ENCODE data around the gene NEU3. TPM values are rescaled to one million over a fixed set of nuclear protein-coding genes. Genes with fewer than 3 reads are reported as not detected.

The NEU3 gene
- polyA plus RNA-seq, 3 donors: 2.3 to 25.1 (median 3.9) TPM

DNA sequence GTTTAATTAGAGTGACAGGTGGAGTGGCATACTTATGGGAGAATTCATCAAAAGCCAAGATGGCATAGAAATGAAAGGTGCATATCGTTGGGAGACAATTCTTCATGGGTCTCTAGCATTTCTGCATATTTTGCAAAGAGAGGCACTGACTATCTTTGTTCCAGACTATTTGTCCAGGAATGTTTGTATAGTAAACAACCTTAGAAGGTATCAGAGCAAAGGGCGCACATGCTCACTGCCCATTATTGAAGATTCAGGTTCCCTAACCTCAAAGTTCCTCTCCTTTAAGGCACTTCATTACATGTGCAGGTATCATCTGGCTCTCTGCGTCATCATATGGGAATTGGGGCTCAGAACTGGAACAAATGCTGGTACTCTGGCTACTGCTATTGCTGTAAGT lies 4.7 kb upstream of the NEU3 start:
- no peaks in the 10 kb centered on the region for H3K9me3 ChIP-seq (replicated peaks in 1 of 2; ENCODE audit: control insufficient read depth in 1 of 2, insufficient read depth in 1 of 2, low read length in 2 of 2)
- Mint-ChIP-seq H3K27me3 (ENCODE audit: low read depth in 3 of 3) (no peaks in the 10 kb centered on the region), H3K9me3 (no peaks in the 10 kb centered on the region), H3K36me3 (peaks cover 5 to 16% of the 10 kb centered on the region in 2 donors), H3K27ac (no peak overlapping the region), H3K4me1 (peaks cover 24% of the 10 kb centered on the region), H3K4me3 (no peak overlapping the region)
- H2AFZ ChIP-seq (ENCODE audit: insufficient read depth, low read depth, low read length, poor library complexity, severe bottlenecking): no peak overlapping the region
- H3K4me2 ChIP-seq (replicated peaks; ENCODE audit: extremely low read depth, low read length, poor library complexity, severe bottlenecking): no peak overlapping the region
- WGBS (ENCODE audit: insufficient coverage): no CpG with 5 or more reads among the region's 3 CpGs
- H3K27ac ChIP-seq (ENCODE audit: low read depth in 1 of 2, low read length in 2 of 2): no peak overlapping the region
- no peak overlapping the region for H3K9ac ChIP-seq (ENCODE audit: insufficient read depth, low read length, poor library complexity, severe bottlenecking)
- peaks cover 3% of the 10 kb centered on the region for H3K79me2 ChIP-seq (ENCODE audit: insufficient read depth, low read length)
- peaks cover 0 to 10% of the 10 kb centered on the region in 2 donors for H3K36me3 ChIP-seq (replicated peaks in 1 of 2; ENCODE audit: control insufficient read depth in 1 of 2, insufficient read depth in 2 of 2, low read length in 2 of 2)
- intact Hi-C loops (cut with micrococcal nuclease): loop anchor here in 1 of 2 donors (5.0 kb wide), 1 partner anchor 37 kb away; the partner anchor contains the start of genes SPCS2 and XRRA1
- no peak overlapping the region for H3K4me3 ChIP-seq (replicated peaks in 1 of 3; ENCODE audit: low read depth in 2 of 3, low read length in 3 of 3)
- TF ChIP-seq, protein P1, sequence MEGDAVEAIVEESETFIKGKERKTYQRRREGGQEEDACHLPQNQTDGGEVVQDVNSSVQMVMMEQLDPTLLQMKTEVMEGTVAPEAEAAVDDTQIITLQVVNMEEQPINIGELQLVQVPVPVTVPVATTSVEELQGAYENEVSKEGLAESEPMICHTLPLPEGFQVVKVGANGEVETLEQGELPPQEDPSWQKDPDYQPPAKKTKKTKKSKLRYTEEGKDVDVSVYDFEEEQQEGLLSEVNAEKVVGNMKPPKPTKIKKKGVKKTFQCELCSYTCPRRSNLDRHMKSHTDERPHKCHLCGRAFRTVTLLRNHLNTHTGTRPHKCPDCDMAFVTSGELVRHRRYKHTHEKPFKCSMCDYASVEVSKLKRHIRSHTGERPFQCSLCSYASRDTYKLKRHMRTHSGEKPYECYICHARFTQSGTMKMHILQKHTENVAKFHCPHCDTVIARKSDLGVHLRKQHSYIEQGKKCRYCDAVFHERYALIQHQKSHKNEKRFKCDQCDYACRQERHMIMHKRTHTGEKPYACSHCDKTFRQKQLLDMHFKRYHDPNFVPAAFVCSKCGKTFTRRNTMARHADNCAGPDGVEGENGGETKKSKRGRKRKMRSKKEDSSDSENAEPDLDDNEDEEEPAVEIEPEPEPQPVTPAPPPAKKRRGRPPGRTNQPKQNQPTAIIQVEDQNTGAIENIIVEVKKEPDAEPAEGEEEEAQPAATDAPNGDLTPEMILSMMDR (IDR thresholded peaks at IDR 0.05): no peak
- no peak for DNase-seq
- no peaks in the 10 kb centered on the region for H3K27me3 ChIP-seq (ENCODE audit: control insufficient read depth in 2 of 2, insufficient read depth in 2 of 2, low read length in 2 of 2)
- H4K20me1 ChIP-seq (ENCODE audit: insufficient read depth, low read length): no peaks in the 10 kb centered on the region
- H3K4me1 ChIP-seq (ENCODE audit: control insufficient read depth in 1 of 2, insufficient read depth in 2 of 2, low read length in 2 of 2): peaks cover 21% of the 10 kb centered on the region in 2 donors

DNA sequence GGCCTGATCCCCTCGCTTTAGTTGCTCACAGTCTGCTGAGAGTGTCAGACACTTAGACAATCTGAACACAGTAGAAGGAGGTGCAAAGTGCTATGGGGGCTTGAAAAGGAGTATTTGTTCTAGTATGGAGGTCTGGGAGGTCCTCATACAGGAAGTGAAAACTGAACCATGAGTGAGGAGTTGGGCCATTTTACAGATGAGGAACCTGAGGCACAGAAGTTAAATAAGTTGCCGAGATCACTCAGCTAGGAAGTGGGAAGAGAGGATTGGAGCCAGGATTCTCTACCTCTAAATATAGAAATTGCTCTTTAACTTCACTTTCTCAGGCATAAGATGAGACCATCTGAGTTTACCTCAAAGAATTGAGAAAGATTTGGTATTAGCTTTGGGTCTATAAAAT lies 4.0 kb upstream of the NEU3 start:
- Histone ChIP-seq H3K36me3 (replicated peaks in 1 of 2; ENCODE audit: control insufficient read depth in 1 of 2, insufficient read depth in 2 of 2, low read length in 2 of 2) (peaks cover 0 to 3% of the 10 kb centered on the region in 2 donors), H3K4me2 (replicated peaks; ENCODE audit: extremely low read depth, low read length, poor library complexity, severe bottlenecking) (no peak overlapping the region), H2AFZ (ENCODE audit: insufficient read depth, low read depth, low read length, poor library complexity, severe bottlenecking) (no peak overlapping the region), H3K9ac (ENCODE audit: insufficient read depth, low read length, poor library complexity, severe bottlenecking) (no peak overlapping the region), H3K4me1 (ENCODE audit: control insufficient read depth in 1 of 2, insufficient read depth in 2 of 2, low read length in 2 of 2) (peaks cover 23 to 25% of the 10 kb centered on the region in 2 donors), H3K27me3 (ENCODE audit: control insufficient read depth in 2 of 2, insufficient read depth in 2 of 2, low read length in 2 of 2) (no peaks in the 10 kb centered on the region), H3K79me2 (ENCODE audit: insufficient read depth, low read length) (peaks cover 9% of the 10 kb centered on the region), H4K20me1 (ENCODE audit: insufficient read depth, low read length) (no peaks in the 10 kb centered on the region), H3K27ac (ENCODE audit: low read depth in 1 of 2, low read length in 2 of 2) (no peak overlapping the region), H3K9me3 (replicated peaks in 1 of 2; ENCODE audit: control insufficient read depth in 1 of 2, insufficient read depth in 1 of 2, low read length in 2 of 2) (no peaks in the 10 kb centered on the region), H3K4me3 (replicated peaks in 1 of 3; ENCODE audit: low read depth in 2 of 3, low read length in 3 of 3) (no peak overlapping the region)
- TF ChIP-seq, protein P1 (IDR thresholded peaks at IDR 0.05): no peak
- intact Hi-C loops (cut with micrococcal nuclease): loop anchor here (5.0 kb wide), 2 partner anchors 32 to 37 kb away; partner anchors contain the start of genes SPCS2 (in 1 of the 2) and XRRA1 (in 1 of the 2)
- 100% methylated on average over 1 of the region's 2 CpGs for WGBS (ENCODE audit: insufficient coverage)
- Mint-ChIP-seq H3K4me1 (peaks cover 27% of the 10 kb centered on the region), H3K36me3 (peaks cover 5 to 11% of the 10 kb centered on the region in 2 donors), H3K9me3 (no peaks in the 10 kb centered on the region), H3K4me3 (no peak overlapping the region), H3K27ac (peak overlapping the region in 2 of 7 donors; percentile 17 to 44), H3K27me3 (ENCODE audit: low read depth in 3 of 3) (no peaks in the 10 kb centered on the region)
- no peak for DNase-seq
